T follicular helper cell (primary cell): Measurements from ENCODE around the gene ZBP1.

Source experiments
- DNase-seq: peaks from one replicate; pipeline ENCODE4 v3.0.0-alpha.2; 2020; ENCODE audit warnings: low read depth

Gene ZBP1

GRCh38 chr20:57598491-57598890, 21.7 kb downstream of the ZBP1 start:
- no peak for DNase-seq

DNA sequence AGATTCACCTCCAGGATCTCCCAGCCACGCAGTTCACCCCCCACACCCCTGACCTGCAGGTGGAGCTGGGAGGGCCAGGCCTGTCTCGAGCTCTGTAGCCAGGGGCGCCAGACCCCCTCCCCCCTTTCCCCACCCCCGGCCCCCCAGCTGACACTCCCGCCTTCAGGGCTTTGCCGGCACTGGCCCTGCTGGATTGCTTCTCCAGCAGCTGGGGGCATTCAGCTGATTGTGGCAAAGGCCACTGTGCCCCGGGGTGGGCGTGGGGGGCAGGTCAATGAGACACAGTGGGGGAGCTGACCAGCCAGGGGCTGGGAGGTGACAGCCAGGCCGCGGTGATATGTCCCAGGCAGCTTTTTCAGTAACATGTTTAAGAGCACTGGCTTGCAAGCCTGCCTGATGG, 22.2 kb downstream of the ZBP1 start:
- DNase-seq: no peak

DNA sequence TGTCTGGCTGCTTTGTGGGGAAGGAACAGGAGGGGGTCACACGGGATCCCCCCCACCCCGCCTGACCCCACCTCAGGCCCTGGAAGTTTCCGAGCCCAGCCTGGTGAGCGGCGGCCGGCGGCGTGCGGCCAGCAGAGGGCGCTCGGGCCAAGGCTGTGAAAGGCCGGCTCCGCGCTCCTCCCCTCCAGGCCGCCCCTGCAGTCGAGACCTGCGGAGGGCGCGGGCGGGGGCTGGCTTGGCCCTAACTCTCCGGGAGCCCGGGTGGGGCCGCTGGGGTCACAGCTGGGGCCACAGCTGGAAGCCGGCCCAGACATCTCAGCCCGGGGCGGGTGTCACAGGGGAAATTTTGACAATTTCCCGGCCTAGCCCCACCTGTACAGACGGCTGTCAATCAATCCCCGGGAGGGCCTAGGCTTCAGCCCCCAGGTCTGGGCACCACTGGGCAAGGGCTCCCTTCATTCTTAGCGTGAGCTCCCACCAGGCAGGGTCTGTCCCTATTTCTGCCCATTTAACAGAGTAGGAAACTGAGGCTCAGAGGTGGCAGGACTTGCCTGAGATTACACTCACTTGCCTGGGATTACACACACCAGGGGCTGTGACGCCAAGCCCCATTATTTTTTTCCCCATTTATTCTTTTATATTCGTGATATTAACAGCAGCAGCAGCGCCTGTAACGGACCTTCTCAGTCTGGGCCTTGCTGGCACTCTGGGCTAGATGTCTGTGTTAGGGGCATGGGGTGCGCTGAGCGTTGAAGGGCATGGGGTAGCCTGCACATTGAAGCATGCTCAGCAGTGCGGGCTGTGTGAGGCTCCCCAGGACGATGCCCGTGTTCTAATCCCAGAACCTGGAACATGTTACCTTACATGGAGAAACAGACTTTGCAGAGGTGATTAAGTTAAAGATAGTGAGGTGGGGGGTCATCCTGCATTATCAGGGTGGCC, 23.0 kb downstream of the ZBP1 start:
- DNase-seq: peak; percentile 59

GRCh38 chr20:57596358-57596757, 23.9 kb downstream of the ZBP1 start:
- no peak for DNase-seq

GRCh38 chr20:57595041-57596030, 24.9 kb downstream of the ZBP1 start:
- DNase-seq: no peak

DNA sequence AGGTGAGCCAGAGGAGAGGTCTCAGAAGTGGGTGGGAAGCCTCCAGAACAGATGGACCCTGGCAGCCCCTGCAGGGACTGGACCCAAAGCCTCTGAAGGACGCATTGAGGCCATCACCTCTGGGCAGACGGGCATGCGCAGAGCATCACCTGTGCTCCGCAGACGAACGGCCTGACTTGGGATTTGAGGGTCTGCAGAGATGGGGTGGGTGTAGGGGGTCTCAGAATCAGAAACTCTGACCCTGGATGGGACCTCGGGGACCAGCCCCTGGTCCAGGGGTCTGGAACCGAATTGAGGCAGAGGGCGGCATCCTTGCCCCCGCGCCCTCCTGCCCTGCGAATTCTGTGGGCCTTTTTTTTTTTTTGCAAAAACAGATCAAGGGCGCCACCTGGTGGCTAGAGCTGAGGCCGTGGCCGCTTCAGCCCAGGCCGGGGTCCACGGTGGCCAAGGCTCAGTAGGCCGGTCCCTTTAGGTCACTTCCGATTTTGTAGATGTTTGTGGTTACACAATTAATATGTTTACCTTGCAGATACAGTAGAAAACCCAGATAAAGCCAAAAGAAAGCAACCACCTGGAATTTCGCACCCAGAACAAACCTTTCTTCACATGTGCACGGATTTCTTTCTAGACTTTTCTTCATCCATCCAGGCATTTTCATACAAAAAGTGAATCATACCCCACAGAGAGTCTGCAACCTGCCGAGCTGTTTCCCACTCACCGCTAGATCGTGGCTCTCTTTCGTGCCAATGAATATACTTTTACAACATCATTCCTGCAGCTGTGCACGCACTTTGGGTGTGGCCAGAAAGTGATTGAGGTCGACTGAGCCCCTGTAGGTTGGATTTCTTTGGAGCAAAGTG, 25.9 kb downstream of the ZBP1 start:
- peak; percentile 22 for DNase-seq

DNA sequence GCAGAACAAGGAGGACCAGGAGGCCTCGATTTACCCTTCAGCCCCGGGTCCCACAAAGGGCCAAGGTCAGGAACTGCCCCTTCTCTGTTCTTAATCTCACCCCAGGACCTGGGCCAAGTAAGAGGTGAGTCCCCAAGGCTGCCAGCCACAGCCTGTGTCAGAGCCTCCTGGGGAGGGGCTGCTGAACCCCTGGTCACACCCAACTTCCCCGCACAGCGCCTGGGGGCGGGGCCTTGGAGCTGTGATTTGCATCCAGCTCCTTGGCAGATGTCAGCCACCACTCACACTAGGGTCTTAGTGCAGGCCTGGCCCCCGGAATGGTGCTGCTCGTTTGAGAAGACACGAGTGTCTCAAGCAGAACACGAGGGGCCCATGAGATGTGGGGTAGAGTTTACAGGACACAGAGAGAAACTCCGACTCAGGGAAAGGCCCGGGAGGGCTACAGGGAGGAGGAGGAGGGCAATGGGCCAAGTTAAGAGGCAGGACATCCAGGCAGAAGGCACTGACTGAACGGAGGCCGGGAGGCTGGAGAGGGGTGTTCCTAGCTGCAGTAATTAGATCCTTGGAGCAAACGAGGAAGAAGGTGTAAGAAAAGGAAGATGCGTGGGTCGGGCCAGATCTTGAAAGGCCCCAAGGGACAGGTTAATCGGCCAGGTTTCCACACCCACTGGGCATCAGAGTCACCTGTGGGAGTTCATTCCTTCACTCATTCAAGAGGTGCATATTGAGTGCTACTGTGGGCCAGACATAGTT, 26.9 kb downstream of the ZBP1 start:
- no peak for DNase-seq

DNA sequence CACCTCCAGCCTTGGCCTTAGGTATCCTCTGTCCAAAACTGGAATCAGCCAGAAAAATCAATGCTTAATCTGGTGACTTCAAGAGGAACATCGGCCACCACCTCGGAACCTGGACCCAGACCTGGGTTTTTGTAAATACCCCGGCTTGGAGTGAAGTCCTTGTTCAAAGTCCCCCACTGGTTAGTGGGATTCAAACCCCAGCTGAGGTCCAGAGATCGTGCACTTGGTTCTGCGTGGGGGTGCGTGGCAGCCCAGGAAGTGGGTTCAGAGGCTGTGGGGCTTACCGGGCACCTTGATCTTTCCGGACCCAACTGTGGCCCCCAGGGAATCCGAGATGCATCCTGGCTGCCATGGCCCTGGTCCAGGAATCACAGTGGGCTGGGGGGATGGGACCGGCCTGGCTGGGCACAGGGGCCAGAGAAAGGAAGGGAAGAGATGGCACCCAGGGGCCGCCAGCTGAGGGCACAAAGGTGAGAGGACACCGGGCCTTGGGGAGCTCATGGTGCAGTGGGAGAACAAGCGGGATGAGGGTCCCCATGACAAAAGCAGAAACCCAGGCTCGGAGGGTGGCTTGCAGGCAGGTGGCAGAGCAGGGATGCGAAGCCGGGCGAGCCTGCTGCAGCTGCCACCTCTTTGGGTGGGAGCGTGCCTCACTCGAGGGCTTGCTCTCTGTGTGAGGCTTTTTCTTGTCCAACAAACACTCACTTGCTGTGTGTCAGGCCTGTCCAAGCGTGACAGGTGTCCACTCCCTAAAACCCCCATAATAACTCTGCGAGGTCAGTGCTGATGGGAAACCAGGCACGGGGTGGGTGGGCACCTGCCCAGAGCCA, 27.7 kb downstream of the ZBP1 start:
- DNase-seq: no peak

DNA sequence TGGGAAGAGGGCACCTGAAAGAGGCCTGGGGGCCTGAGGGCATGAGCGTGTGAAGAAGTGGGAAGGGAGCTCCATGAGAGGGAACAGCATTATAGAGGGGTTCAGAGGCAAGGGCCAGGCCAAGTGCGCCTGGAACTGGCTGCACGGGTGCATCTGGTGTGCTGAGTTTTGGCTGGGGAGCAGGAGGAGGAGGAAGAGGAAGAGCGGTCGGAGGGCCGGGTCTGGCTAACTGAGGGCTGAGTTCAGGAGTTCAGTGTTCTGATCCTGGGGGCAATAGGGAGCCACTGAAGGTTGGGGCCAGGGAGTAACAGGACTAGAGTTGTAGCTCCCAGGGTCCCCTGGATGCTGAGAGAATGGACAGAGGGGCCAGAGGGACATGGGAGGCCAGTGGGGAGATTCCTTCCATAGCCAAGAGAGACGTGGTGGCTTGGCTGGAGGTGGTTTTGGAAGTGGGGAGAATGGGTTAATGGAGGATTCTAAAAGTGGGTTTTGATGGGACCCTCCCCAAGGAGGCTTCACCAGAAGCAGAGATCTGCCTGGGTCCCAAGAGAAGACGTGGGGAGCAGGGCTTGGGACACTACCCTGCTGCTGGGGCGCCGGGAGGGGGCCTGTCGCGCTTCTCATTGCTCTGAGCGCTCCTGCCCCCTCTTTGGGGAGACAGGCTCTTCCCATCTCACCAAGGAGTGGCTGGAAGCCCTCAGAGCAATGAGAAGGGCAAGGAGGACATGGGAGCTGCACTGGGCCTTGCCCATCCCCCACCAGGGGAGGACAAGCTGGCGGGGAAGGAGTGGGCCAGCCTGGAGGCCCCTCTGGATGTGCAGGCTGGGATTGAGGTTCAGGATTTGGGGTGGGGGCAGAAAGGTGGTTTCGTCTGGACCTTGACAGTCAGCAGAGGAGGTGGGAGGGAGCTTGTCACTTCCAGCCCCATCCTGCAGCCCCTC, 28.7 kb downstream of the ZBP1 start:
- DNase-seq: no peak

- DNase-seq: no peak
Observed at GRCh38 chr20:57590485-57591288, 29.5 kb downstream of the ZBP1 start.

DNA sequence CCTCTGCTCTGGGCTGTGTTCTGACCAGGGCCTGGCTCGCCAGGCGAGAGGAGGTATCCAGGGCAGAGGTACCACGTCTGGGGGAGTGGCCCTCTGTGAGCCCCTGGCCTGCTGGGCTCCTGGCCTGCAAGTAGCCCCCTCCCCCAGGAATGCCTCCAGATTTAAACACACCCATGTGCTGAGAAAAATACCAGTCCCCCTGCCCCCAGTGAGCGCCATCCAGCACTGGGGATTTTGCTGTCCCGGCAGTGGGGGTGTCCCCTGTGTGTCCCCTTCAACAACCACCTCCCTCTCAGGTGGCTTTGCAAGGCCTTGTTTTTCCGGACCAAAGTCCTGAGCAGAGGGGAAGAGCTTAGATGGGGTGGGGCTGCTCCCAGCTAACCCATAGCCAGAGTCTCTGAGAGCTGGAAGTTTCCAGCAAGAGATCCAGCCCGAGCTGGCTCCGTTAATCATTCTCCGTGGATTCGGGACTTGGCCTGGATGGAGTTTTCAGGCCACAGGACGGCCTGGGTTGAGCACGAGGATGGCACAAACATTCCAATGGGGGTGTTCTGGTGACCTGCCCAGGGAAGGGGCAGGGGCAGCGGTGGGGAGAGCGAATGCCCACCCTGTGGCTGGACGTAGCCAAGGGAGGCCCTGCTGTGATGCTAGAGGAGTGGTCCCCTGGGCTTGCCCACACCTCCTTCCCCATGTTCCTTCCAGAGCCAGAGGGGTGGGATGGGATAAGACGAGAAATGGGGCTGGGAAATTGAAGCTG, 30.3 kb downstream of the ZBP1 start:
- DNase-seq: no peak

GRCh38 chr20:57589123-57589727, 31.0 kb downstream of the ZBP1 start:
- no peak for DNase-seq

DNA sequence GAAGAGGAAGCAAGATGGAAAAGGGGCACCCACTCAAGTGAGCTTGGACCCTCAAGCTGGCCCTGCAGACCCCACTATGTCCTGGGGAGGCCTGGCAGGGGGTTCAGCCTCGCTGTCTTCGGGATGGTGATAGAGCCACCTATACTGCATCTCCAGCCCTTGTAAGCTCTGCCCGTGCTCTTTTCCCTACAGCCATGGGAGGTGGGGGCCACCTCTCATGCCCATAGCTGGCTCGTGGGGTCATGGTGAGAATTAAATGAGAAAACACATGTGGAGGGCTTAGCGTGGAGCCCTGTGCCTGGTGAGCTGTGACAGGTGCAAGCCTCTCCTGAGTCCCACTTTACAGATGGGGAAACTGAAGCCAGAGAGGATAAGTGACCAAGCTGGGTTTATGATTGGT, 31.6 kb downstream of the ZBP1 start:
- no peak for DNase-seq

- DNase-seq: no peak
Observed at GRCh38 chr20:57587989-57588377, 32.2 kb downstream of the ZBP1 start.

DNA sequence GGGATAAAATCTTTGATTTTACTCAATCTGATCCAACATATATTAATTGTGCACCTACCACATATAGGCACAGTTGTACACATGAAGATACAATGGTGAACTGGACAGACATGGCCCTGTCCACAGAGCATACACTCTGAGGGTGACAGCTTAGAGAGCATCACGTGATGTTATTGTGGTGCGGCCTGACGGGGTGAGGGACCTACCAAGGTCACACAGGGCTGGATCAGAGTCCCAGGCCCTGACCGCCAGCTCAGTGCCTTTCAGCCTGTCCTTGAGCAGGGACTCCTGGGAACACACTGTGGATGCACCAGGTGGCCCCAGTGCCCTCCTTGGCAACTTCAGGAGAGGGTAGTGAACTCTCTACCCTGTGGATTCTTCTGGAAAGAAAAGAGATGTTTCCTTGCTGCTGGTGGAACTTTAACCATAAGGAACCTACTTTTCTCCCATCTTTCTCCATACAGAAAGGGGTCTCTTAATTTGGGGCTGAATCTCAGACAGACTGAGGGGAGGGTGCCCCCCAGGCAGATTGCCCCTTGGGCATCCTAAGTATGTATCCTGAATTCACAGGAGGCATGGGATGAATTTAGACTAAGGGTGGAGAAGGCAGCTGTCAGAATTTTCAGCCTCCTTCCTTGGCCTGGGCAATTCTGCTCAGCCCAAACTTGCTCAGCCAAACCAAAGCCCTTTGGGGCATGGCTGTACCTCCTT, 32.8 kb downstream of the ZBP1 start:
- no peak for DNase-seq

DNA sequence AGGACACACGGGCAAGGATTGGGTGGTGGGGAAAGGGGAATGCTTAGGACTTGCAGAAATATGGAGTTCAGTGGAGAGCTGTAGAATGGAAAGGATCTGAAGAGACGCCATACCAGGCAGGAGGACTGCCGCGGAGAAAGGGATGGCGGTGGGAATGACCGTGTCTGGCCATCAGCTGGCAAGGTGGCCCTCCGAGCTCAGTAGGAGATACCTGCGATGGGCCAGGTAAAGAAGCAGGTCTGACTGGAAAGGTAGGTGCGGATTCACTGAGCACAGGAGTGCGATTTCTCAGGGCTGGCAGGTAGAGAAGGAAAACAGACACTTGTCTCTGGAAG, 33.3 kb downstream of the ZBP1 start:
- DNase-seq: no peak
